Anterior cingulate cortex (tissue), 58 donors: Measurements from ENCODE around the gene TTBK2.
A peak's percentile ranks its signal among the peaks of the same experiment; 100 is the strongest.

Source experiments
- DNase-seq, 58 donors: peaks; one replicate each; lab custom pipeline; 2025; lab: John Stamatoyannopoulos, UW

TTBK2 gene

DNA sequence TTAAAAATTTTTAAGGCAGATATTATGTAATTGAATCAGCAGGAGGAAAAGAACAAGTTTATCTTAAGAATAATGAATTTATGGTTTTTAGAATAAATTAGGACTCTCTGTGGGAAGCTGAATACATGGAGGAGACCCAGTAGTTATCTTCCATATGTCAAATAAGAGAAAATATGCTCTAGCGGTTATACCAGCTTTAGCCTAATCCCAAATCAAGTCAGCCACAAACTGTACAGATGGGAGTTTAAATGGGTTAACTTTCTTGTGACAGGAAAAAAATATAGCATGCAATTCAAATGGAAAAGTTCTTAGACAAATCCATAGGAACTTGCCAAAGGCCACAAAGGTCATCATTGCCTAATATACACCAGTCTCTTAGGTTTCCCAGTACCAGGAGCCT, 84.3 kb downstream of the TTBK2 start:
- DNase-seq, result peak in 1 of 58 donors; percentile 3

DNA sequence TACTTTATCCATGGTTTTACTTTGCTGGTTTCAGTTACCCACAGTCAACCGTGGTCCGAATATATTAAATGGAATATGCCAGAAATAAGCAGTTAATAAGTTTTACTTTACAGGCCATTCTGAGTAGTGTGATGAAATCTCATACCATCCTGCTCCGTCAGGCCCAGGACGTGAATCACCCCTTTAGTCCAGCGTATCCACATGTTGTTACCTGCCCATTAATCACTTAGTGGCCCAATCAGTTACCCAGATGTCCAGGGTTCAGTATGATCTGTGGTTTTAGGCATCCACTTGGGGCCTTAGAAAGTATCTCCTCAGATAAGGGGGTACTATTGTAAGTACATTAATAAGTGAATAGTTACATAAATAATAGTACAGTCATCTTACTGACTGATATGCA, 88.0 kb downstream of the TTBK2 start:
- no peak for DNase-seq

DNA sequence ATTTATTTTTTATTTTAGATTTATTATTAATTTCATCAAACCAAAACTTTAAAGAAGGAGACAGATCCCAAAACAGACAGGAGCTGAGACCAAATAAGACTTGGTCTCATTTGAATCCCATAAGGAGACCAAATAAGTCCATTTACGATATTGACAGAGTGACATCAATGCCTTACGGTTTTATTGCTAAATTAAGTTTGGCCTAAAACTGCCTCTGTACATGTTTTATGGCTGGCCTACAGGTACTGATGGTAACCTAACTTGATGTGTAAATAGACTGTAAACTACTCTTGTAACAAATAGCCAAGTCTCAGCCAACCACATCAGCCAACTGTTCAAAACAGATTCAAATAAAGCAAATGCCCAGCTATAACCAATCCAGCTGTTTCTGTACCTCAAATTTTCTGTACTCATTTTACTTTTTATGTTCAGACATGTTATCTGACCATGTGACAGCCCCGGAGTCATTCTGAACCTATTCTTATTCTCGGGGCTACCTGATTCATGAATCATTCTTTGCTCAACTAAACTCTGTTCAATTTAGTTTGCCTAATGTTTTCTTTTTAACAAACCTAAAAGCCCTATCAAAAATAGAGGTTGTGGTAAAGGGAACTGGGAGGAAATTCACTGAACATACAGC, 94.2 kb downstream of the TTBK2 start:
- no peak for DNase-seq

DNA sequence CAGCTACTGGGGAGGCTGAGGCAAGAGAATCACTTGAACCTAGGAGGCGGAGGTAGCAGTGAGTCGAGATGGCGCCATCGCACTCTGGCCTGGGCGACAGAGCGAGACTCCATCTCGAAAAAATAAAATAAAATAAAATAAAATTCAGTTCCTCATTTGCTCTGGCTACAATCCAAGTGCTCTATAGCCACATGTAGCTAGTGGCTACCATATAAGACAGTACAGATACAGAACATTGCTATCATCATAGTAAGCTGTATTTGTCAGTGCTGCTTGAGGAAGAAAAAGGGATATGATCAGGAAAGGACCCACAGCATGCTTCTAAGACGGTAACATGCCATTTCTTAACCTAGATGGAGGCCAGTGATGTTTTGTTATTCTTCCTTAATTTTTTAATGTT, 95.0 kb downstream of the TTBK2 start:
- no peak for DNase-seq

DNA sequence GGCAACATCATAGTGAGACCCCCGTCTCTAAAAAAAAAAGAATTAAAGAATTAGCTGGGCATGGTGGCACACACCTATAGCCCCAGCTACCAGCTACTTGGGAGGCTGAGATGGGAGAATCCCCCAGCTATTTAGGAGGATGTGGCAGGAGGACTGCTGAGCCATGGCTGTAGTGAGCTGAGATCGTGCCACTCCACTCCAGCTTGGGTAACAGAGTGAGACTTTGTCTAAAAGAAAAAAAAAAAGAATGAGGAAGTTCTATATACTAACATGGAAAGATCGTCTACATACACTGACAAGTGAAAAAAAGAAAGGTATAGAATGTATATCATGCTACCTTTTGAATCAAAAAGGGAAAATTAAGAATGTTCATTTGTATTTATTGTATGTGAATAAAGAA, 99.8 kb downstream of the TTBK2 start:
- DNase-seq, result no peak

DNA sequence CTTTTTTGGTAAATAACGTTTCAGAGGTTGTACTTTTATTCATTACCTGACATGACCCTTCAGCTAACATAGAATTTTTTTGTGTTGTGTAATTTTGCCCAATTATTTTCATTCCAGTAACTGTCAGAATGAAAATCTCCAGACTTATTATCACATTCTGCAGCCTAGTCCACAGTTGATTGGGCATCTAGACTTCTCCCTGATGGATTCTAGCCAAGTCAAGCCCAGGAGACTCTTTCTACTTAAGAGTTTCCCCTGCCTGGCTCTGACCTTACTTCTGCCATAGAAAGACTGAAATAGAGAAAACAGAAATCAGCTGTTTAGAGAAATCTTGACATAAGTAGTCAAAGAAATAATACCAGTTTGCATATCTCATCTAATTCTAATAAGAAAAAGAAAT, 100.8 kb downstream of the TTBK2 start:
- no peak for DNase-seq

DNA sequence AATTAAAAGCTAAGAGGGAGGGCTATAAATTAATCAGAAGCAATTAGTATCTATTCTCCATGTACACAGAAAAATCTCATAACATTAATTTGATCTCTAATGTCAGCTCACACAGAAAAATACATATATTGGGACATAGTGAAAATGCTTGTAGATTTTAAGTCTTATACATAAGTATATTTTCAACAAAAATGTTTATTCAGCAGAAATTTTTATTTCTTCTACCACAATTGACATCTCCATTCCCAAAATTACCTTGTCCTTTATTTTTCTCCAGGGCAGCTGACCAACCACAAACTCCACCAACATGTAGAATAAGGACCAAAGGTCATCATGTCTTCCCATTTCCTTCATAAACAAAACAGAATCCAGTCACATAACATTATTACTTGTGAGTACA, 109.1 kb downstream of the TTBK2 start:
- DNase-seq, result no peak

DNA sequence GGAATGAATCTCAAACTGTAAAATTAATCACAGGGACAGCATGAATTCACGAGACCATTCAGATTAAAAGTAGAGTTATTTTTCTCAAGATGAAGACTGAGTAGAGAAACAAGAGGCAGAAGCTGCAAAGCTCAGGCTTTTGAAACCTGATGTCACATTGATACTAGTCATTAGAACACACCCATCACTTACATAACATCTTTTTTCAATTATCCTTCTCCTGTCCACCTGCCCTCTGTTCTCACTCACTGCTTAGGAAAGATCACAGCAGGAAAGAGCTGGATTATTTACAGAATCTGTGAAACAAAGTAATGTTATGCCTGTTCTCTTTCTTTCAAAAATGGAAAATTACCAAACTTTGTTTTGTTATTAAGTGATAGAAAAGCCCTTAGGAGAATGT, 111.7 kb downstream of the TTBK2 start:
- DNase-seq, result no peak

DNA sequence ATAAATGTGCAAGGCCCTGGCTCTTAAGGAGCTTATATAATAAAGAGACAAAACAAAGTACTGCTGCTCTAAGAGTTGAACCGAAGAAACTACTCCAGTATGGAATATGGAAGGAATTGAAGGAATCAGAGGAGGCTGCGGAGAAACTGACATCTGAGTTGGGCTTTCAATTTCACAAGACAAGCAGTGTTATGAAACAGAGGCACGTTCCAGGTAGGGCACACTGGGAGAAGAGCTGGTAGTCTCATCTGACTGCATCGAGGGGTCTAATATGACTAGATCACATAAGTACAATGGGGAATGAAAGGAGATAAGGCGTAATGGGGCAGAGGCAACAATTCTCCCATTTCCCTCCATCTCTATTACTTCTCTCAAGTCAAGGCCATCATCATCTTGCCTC, 115.3 kb downstream of the TTBK2 start:
- DNase-seq, result no peak

DNA sequence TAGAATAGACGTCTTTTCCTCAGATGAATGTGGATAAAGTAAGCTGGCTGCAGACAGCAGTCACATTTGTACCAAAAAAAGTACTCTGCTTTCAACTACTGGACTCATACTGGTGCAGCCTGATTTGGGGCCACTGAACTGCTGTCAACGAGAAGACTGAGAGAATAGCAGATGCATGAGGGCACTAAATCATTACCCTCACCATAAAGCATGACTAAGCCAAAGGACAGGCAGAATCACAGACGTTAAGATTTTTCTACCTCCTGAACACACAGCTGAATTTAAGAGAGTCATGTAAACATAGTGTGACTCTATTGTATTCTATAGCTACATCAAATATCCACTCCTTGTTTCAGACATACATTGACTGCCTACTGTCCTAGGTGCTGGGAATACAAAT, 115.8 kb downstream of the TTBK2 start:
- no peak for DNase-seq

DNA sequence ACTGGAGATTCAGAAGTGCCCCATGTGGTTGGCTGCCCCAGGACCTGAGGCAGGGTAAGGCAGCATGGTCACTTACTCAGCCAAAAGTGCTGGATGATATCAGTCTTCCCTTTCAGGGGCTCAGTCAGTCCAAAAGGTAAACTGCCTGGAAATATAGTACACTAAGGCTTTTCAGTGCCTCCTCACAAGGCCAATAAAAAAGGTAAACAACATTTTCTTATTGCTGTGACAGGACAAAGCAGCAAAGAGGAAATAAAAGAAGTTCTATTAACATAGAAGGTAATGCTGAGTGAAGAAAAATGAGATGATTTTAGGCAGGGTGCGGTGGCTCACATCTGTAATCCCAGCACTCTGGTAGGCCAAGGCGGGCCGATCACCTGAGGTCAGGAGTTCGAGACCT, 117.1 kb downstream of the TTBK2 start:
- no peak for DNase-seq

DNA sequence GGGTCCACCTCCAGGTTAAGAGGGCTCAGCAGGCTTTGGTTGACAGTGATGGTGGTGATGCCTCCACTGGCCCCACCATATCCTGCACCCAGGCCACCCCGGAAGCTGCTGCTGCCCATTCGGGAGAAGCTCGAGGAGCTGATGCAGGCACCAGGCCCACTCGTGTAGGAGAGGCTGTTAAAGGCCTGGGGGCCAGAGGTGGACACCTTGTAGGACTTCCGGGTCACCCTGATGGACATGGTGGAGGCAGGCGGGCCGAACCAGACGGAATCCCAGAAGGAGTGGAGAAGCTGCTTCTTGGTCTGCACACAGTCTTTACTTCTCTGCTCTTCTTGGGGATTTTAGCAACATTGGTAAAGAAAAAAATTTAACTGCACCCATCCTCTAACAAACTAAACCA, 118.4 kb downstream of the TTBK2 start:
- DNase-seq, result no peak

DNA sequence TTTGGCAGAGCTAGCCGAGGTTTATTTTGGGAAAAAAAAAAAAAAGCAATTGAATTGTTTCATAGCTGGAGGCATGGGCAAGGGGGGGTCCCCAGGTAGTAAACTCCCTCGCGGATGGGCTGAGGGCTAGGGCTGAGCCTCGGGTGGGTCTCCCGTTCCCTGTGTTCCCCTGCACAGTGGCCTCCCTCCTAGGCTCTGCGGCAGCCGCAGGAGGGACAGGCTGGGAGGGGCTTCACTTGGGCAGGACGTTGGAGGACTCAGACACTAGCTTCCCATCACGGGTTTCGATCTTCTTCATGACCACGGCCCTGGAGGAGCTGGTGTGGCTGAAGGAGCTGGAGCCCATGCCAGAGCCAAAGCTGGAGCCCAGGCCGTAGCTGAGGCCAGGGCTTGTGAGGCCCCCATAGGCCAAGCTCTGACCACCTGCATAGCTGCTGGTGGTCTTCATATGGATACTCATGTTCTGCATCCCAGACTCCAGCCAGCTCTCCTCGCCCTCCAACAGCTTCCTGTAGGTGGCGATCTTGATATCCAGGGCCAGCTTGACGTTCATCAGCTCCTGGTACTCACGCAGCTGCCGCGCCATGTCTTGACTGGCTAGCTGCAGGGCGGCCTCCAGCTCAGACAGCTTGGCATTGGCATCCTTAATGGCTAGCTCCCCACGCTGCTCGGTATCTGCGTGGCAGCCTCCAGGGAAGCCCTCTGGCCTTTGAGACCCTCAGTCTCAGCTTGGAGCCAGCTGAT, 119.7 kb downstream of the TTBK2 start:
- DNase-seq, result no peak

DNA sequence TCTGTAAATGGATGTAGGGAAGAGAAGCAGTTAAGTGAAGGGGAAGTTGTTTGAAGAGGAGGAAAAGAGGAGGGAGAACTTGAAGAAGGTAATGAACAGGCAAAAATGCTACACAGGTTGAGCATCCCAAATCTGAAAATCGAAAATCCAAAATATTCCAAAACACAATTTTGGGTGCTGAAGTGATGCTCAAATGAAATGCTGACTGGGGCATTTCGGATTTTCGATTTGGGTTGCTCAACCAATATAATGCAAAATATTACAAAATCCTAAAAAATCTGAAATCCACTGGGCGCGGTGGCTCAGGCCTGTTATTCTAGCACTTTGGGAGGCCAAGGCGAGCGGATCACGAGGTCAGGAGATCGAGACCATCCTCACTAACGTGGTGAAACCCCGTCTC, 121.8 kb downstream of the TTBK2 start:
- no peak for DNase-seq

DNA sequence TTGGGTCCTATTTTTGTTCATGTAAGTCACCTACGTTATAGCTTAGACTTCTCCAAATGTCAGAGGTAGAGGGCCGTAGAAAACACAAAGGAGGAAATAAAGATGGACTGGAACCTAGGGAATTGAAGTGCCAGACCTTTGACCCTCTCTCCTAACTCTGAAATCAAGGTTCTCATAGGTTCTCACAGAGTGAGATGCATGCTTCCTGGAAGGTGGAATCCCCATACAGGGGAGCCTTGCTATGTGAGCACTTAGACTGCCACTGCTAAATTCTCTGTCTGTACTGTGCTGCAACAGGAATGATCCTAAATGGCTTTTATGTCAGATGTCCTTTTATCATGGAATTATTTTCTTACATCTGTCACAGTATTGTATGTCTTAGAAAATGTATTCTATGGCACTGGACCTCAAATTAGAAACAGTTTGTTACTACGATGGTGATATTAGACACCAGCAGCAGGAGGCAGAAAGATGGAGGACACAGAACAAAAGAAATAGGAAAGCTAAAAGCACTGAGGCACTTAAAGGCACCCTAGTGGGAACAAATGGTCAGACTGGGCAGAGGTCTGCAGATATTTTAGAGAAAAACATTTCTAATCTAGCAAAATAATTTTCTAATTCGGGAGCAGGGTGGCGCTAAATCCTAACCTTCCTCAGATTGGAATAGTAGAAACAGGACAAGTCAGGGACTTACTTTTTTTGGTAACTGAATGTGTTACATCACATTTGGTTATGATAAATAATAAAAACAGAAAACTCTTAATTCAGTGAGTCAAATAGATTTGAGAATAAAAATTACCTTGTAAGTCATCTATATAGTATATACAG, 123.4 kb downstream of the TTBK2 start:
- DNase-seq, result no peak

DNA sequence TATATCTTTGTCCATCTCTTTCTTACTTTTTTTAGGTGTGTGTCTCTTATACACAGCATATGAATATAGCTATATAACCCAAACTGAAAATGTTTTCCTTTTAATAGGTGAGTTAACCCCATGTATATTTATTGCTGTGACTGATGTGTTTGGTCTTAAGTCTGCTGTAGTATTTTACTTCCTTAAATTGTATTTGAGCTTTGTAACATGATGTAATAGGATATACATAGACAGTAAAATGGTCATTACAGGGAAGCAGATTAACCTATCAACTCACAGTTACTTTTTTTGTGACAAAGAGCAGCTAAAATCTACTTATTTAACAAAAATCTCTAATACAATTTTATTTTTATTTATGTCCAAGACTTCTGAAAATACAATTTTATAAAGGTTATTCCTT, 131.9 kb downstream of the TTBK2 start:
- no peak for DNase-seq

DNA sequence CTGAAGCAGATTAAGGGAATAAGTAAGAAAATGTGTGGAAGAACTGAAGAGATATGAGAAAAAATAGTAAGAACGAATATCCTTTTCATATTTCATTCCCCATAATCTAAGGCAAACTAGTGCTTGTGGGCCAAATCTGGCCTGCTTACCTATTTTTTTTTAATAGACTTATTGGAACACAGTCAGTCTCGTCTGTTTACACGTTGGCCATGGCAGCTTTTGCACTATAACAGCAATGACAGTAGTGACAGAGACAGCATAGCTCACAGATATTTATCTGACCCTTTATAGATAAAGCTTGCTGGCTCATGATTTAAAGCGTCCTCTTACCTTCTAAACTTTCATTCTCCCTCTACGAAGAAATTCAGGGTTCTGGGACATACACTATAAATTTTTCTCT, 133.6 kb downstream of the TTBK2 start:
- DNase-seq, result no peak

DNA sequence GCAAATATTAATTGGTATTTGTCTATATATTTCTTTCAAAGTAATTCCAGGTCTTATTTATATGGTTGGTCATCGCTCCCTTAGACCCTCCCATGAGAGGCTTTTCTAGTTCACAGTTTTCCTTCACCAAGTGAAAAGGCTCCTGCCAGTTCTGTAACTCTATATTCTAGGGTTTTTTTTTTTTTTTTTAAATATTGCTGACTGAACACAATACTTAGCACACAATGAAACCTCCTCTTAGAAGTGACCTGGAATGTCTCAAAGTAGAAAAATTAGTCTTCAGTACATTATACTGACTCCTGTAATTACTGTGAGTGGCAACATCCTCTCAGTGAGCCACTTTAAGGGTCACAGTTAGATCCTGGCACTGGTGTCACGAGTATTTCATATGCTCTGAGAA, 135.0 kb downstream of the TTBK2 start:
- DNase-seq, result no peak

DNA sequence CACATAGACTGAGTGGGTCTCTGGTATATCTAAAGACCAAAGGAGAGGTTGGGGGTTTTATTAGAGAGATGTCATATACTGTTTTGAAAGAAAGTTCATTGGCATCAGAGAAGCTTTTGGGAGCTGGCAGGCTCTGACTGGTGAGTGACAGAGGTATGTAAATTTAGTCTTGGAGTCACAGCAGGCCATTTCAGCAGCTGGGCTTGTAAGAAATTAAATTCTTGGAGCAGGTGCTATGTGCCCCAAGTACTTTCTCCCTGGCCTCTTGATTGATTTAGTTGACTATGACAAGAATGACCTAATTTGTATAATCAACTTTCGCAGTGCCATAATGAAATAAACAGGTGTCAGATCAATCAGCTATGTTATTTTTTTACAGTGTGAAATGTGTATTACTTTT, 135.9 kb downstream of the TTBK2 start:
- no peak for DNase-seq

DNA sequence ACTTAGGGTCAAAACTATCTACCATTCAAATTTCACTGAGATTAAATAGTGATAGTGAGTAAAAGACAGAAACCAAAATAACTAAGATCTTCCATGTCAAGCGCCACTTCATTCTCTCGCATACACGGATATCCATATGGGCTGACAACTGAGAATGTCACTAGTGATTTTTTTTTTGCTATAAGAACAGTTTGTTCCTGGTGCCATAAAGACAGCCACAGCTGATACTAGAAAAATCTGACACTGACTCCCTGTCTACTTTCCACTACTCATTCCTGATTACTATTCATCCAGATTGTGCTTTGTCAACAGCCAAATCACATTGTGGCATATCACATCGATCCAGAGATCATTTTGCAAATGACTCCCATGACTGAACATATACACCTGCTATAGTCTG, 137.9 kb downstream of the TTBK2 start:
- DNase-seq, result peak in 1 of 58 donors; percentile 12

DNA sequence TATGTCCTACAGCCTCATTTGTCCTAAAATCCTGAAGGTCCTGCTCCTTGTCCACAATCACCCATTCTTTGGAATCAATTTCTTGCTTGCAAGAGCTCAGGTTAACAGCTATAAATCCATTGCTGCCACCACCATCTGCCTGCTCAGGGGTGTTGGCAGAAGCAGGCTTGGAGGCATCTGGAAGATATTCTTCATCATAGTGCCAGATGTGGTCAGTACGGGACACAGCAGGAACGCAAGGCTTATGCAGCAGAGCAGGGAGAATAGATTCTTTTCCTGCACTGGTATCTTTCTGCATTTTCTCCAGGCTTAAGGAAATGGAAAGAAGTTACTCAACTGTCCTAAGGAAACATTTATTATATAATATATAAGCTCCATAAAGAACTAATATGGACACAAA, 145.2 kb downstream of the TTBK2 start:
- no peak for DNase-seq

DNA sequence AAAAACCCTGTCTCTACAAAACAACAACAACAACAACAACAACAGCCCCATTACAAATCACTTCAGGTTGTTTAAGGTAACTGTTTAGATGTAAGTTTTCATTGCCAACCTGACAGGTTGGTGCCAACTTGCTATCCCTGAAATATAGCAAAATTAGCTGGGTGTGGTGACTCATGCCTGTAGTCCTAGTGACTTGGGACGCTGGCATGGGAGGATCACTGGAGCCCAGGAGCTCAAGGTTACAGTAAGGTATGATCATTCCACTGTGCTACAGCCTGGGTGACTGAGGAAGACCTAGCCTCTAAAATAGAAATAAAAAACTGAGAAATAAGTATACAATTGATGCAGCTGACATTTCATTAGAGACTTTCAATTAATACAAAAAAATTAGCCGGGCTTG, 147.7 kb downstream of the TTBK2 start:
- DNase-seq, result no peak
